Panc1 (cell line): ENCODE results near the gene THRB.

Experiments
- CTCF ChIP-seq: fragments of 450-650 bp; IDR thresholded peaks from 2 replicates; pipeline ENCODE4 v1.5.1; 2017; ENCODE audit warnings: mild to moderate bottlenecking
- POLR2AphosphoS5 ChIP-seq: IDR thresholded peaks from 2 replicates; pipeline ENCODE4 v1.6.1; 2012; ENCODE audit warnings: mild to moderate bottlenecking, low read depth, low read length, moderate library complexity
- REST ChIP-seq, 2 experiments: IDR thresholded peaks; 2 replicates each; pipeline ENCODE4 v1.6.1; 2011 to 2012; ENCODE audit warnings: low read depth in 2 of 2, control low read depth in 1 of 2, low read length in 1 of 2, mild to moderate bottlenecking in 1 of 2, moderate library complexity in 1 of 2; ENCODE audit not compliant: insufficient read depth in 1 of 2
- SIN3A ChIP-seq: IDR thresholded peaks from 2 replicates; pipeline ENCODE4 v1.6.1; 2012; ENCODE audit warnings: low read depth, mild to moderate bottlenecking, low read length, moderate library complexity, borderline replicate concordance; ENCODE audit not compliant: insufficient read depth

GRCh38 chr3:24271228-24271627, 223.4 kb downstream of the THRB start:
- TF ChIP-seq POLR2AphosphoS5 (no peak), CTCF (no peak), REST (IDR thresholded peaks at IDR 0.05; ENCODE audit: insufficient read depth in 1 of 2, low read depth in 2 of 2, low read length in 1 of 2) (no peak), SIN3A (no peak)
